ENCODE measurements around the gene CMTM3.
"Not testable (repeated sequence)": the region's sequence is repeated elsewhere in the genome, so short reads cannot be mapped to it uniquely, and the experiment has no call there.

Gene CMTM3, protein sequence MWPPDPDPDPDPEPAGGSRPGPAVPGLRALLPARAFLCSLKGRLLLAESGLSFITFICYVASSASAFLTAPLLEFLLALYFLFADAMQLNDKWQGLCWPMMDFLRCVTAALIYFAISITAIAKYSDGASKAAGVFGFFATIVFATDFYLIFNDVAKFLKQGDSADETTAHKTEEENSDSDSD

DNA sequence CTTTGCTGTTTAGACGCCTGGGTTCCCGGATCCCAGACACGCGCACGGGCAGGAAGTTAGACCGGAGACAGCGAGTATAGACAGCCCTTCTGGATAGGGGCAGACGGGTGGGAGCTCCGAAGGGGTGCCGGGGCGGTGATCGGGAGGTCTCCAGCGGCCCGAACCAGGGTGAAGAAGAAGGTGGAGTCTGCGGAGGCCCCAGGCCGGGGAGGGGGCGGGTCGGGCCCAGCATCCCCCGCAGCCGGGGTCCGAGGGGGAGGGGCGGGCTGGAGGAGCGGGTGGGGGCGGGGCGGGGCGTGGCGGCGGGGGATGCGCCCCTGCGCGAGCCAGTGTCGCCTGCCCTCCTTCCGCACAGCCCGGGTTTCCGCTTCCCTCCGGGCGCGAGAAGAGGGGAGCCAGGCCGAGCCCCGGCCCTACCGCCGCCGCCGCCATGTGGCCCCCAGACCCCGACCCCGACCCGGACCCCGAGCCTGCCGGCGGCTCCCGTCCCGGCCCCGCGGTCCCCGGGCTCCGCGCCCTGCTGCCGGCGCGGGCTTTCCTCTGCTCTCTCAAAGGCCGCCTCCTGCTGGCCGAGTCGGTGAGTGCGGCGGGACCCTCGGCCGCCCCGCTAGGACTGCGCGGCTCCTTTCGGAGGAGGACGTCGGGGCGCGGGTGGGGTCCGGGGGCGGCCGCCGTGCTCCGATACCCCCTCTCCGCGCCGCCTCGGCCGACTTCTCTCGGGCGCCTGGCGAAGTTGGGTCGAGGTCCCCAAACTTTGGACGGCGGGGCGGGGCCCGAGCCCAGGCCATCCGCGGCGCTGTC lies at the start of gene CMTM3:
TSS of gene CMTM3 (plus strand) at position 329 of the 801 bp plus-strand sequence. CDS start at position 431, 102 bp downstream.
- DNase-seq (ENCODE audit: low read depth): peak; percentile 36

DNA sequence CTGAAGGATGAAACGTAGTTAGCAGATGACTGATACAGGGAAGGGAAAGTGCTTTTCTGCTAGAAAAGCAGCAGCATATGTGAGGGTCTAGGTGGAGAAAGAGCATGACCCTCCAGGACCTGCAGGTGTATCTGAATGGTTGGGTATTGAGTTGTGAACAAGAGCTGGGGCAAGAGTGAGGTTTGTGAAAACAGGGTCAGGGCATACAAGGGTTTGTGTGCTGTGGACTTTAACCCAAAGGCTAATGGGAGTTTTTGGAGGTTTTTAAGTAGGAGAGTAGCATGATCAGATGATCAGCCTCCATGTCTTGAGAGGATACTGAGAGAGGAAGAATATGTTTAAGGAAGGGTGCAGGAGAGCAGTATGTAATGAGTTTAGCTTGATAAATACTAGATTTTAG lies 44.4 kb upstream of the CMTM3 start:
- DNase-seq (ENCODE audit: low read depth): no peak

DNA sequence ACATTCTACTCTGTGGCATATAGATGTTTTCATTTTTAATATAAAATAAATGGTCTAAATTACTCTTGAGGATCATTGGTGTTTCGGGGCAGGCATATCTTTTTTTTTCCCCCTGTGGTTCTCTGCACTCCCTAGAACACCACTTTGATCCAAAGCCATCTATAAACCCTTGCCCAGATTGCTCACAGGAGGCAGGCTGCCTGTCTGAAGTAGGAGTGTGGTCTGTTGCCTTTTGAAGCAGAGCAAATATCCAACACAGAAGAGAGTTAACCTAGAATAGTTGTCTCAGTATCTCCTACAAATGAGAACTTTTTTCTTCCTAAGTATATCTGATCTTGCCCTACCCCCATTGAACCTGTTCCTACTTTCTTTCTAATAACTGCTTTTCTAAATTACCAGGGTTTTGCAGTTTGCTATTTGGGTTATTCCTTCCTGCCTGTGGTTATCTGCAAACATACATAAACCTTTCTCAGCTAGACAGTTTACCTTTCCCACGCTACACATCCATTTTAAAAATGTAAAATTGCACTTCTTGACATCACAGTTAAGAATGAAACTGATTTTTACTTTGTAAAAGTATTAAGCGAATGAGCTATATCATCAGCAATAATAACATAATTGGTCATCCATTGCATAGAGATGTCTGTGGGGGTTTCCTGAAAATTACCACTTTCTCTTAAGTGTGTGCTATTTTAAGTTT lies 43.0 kb upstream of the CMTM3 start:
- no peak for DNase-seq (ENCODE audit: low read depth)

DNA sequence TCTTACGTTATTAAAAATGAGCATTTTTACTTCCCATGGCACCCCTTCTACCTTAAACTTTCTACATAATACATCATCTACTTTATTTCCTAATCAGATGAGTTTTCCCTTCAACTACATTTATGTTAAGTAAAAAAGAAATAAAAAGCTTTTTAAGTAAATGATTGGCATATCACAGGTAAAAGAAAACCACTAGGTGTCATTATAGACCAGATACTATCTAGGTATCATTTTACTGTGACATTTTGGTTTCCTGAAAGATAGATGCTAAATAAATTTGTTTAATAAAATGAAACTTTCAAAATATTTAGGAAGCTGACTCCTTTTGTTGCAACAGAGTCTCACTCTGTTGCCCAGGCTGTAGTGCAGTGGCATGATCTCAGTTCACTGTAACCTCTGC lies 42.1 kb upstream of the CMTM3 start:
- no peak for DNase-seq (ENCODE audit: low read depth)

DNA sequence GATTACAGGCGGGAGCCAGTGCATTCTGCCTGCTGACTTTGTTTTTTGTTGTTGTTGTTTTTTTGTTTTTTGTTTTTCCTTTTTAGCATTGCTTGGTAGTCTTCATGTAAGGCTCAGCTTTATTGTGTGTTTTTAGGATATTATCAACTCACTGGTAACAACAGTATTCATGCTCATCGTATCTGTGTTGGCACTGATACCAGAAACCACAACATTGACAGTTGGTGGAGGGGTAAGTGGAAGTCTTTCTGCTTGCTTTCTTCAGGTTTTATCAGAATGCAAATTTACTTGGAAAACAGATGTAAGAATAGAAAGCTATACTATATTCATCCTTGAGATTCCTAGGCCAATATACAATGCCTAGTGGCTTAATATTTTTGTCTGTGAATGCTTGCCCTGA lies 41.5 kb upstream of the CMTM3 start:
- no peak for DNase-seq (ENCODE audit: low read depth)

DNA sequence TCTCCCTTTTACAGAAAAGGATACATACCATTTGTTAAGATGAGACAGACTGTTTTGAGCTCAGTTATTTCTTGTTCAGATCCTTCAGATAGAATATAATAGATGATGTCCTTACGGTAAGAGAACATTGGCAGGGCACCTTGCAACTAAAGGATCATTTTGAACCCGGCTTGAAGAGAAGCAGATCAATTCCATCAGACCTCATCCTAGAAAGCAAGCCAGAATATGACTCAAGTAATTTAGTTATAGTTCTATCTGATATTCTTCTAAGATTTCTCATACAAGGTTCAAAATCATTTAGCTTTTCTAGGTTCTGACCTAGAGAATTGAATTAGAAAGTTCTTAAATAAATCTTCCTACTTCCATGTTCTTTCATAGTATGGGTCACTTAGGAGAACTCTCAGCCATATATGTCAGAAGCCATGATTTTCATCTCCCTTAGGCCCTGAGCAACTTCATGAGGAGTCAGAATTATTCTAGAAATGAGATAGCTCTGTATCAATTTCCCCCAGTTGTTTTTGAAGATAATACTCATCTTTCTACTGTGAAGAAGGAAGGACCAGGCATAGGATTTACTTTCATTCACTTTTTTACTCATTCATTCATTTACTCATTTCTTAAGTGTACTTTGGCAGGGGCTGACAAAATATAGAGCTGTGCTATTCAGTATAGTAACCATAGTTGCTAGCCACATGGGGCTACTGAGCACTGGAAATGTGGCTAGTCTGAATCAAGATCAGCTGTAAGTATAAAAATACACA lies 40.8 kb upstream of the CMTM3 start:
- DNase-seq (ENCODE audit: low read depth): no peak

DNA sequence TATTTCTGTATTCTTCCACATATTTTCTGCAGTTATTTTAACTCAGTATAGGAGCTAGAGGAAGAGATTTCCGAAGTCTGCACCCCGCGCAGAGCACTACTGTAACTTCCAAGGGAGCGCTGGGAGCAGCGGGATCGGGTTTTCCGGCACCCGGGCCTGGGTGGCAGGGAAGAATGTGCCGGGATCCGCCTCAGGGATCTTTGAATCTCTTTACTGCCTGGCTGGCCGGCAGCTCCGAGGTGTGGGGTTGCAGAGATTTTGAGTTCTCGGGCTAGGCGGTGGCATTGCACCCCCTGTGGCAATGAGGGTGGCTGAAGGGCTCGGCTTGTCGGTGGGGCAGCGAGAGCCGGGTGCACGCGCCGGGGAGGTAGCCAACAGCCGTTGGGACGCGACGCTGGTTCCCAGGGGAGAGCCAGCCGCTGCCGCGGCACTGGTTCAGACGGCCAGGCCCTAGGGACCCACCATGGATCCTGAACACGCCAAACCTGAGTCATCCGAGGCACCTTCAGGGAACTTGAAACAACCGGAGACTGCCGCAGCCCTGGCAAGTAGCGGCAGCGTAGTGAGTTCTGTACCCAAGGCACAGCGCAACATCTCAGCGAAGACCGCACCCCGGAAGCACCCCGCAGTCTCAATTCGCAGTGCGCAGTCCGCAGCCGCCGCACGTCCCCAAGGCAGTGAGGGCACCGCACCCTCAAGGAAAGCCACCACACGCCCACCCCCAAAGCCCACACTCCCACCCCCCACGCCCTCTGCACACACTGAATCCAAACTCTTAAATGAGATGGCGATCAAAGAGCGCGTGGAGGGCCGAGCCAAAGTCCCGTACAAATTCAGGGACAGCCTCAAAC lies 38.2 kb upstream of the CMTM3 start, which contains the start of gene CMTM1:
TSS of gene CMTM1 (plus strand) at position 389 of the 851 bp plus-strand sequence. CDS start at position 464, 75 bp downstream.
- no peak for DNase-seq (ENCODE audit: low read depth)

DNA sequence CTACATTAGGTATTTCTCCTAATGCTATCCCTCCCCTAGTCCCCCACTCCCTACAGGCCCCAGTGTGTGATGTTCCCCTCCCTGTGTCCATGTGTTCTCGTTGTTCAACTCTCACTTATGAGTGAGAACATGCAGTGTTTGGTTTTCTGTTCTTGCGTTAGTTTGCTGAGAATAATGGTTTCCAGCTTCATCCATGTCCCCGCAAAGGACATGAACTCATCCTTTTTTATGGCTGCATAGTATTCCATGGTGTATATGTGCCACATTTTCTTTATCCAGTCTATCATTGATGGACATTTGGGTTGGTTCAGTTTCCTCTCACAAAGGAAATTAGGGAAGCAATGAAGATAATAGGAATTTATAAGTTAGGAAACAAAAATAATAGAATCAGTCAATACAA lies 37.2 kb upstream of the CMTM3 start:
- not testable (repeated sequence) for DNase-seq (ENCODE audit: low read depth)

DNA sequence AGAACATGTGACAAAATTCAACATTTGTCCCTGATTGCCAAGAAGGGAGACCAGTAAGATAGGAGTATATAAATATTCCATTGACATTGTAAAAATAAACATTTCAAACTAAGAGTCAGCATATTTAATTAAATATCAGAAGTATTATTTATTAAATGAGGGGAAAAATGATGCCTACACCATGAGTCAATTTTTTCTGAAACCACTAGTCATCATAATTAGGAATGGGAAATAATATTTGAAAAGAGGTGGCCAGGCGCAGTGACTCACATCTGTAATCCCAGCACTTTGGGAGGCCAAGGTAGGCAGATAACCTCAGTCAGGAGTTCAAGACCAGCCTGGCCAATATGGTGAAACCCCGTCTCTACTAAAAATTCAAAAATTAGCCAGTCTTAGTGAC lies 36.1 kb upstream of the CMTM3 start:
- no peak for DNase-seq (ENCODE audit: low read depth)

DNA sequence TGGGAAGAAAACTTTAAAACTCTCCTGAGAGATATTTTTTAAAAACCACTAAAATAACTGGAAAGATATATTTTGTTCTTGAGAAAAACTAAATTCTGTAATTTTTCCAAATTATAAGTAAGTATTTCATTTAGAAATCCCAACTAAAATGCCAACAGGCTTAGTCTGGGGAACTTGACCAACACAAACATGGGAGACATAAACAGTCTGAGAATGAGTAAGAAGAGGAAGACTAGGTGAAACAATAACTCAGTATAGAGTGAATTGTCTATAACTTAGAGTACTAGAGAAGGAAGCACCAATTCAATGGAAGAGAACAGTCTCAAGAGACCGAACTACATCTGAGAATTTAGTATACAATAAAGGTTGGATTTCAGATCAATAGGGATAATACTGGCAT lies 35.4 kb upstream of the CMTM3 start:
- DNase-seq (ENCODE audit: low read depth): peak; percentile 57

DNA sequence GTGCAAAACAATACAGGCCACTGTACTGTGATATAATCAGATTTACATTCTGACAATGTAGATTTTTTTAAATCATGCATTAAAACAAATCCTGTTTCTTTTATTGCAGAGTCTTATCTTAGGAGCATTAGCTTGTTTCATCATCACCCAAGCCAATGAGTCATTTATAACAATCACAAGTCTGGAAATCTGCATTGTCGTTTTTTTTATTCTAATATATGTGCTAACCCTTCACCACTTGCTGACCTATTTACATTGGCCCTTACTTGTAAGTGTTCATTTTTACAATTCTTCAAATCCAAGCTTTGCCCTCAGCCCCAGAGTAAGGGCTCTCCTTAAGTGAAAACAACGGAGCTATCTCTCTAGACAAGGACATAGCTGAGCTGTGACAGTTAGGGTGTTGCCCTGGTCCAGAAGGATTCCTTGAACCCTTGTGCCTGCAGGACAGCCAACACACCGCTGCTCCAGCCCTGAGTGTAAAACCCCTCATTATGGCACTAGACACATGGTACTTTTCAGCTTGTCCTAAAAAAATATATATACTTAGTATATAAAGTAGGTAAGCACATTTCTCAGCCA lies 34.6 kb upstream of the CMTM3 start:
- peak; percentile 16 for DNase-seq (ENCODE audit: low read depth)

DNA sequence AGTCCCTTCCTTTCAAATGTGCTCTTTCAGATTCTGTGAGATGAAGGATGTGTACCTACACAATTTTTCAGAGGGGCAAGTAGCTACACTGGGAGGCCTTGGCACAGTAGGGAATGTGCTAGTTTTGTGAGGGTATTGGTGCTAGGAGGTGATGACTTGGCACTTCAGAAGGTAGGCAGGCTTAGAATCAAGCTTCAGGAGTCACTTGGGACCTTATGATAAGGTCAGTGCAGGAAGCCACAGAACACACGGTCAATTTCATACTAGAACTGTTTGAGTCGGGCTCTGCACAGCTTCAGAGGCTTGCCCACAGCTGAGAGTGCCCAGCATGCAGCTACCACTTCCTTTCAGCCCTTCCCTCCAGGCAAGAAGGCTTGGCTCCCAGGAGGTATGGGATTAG lies 32.1 kb upstream of the CMTM3 start:
- DNase-seq (ENCODE audit: low read depth): no peak

DNA sequence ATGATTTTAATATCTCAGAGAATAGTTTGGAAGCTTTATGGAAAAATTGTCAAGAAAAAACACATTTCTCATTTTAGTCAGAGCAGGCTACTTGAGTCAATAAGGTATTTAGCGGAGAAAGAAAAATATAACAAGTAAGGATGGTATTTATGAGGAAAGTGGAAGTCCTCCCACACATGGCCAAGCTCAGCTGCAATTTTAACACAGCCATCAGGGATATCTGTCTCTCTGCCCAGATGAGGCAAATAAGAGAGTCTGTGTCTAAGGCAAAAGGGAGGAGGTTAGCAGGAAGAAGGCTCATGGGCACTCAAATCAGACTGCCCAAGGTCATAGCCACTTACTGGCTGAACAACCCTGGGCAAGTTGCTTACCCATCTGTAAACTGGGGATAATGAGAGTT lies 30.4 kb upstream of the CMTM3 start:
- no peak for DNase-seq (ENCODE audit: low read depth)

DNA sequence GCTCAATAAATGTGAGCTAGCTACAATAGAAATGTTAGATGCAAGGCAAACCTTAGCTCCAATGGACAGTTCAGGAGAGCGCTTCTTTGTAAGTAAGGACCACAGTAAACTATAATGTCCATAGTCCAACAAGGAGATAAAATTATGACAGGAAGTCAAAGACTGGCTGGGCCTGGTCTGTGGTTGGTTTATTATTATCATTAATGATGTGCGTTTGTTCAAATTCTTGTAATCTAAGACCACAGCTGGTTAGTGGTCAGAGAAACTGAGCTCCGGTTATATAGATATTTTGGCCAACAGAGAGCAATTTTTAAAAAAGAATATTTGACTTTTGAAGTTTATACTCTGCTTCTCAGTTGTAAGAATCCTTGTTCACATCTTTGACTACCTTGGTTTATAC lies 30.0 kb upstream of the CMTM3 start:
- no peak for DNase-seq (ENCODE audit: low read depth)

DNA sequence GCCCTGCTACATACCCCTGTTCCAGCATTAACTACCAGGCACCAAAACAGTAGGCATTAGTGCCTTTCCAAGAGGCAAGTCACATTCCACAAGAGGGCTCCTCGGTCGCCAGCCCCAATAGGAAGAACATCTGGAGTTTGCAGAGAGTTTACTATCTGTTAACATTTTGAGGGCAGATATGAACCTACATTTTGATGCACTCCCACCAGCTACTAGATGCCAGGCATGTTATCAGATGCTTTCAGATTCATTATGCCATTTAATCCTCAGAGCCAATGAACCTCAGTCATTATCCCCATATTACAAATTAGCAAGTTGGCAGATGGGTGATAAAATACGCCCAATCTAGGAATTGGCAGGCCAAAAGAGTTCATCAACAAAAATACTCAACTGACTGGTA lies 29.4 kb upstream of the CMTM3 start:
- no peak for DNase-seq (ENCODE audit: low read depth)

DNA sequence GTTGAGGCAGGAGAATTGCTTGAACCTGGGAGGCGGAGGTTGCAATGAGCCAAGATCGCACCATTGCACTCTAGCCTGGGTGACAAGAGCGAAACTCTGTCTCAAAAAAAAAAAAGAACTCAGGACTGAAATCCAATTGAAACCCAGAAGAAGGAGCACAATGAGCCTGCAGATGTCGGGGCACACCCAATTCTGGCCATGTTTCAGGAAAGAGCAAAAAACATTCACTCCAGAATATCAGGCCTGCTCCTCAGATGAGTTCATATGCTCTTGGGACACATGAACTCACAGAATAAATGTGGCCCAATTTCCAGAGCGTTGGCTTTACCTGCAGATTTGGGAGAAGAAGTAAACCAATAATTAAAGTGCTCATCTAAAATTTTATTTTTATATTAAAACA lies 28.2 kb upstream of the CMTM3 start:
- DNase-seq (ENCODE audit: low read depth): no peak

DNA sequence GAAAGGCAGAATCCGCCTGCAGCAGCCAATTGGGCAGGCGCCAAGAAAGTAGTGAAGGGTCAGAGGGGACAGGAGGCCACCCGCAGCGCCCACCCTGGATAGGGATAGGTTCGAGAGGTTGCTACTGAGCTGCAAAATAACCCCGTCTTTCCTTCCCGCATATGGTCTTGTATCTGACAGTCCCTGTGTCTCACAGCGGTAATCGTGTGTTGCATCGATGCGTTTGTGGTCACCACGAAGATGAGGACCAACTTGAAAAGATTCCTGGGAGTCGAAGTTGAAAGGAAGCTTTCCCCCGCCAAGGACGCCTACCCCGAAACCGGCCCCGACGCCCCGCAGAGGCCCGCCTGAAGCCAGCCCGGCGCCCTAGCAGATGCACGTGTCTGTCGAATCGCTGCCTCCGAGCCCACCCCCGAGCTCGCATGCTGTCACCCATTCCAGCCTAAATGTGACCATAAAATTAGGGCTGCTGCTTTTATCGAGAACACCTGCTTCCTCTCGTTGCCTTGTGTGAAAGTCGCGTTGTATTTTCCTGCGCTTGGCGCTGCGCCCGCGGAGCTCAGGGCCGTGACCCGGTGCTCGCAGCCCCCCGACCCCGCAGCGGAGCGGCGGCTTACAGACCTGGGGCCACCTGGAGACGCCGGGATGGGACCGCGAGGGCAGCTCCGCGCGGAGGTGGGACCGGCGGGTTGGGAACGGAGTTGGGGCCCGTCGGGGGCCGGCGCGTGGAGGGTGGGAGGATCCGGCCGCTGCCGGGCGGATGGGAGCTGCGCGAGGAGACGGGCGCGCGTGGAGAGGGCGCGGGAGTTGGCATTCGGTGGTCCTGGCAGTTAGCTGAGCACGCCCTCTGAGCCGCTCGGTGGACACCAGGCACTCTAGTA lies 25.6 kb upstream of the CMTM3 start, which contains the start of gene CMTM2:
TSS of gene CMTM2 (plus strand) at position 813 of the 881 bp plus-strand sequence. CDS start 145 bp downstream, outside the sequence.
- DNase-seq (ENCODE audit: low read depth): no peak

DNA sequence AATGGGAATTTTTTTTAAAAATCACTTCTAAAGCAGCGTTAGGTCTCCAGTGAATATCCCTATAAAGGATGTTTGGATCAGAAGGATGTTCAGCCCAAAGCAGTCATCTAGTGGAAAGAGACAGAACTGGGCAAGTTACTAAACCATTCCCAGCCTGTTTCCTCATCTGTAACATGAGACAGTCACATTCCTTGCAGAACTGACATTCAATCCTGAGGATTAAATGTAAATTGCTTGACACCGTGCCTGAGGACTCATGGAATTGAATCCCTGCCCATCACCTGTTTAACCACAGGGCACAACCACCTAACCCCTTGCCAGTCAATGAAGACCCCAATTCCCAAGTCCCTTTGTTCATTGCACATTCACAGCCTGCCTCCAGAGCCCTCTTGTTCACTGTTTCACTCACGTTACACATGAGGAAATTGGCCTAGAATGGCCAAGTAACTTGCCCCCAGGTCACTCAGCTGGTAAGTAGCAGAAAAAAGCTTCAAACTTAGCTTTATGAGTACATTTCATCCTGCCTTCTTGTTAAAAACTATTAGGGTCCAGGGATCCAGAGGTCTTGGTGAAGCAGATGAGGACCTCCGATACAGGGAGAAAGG lies 23.8 kb upstream of the CMTM3 start:
- DNase-seq (ENCODE audit: low read depth): peak; percentile 81

DNA sequence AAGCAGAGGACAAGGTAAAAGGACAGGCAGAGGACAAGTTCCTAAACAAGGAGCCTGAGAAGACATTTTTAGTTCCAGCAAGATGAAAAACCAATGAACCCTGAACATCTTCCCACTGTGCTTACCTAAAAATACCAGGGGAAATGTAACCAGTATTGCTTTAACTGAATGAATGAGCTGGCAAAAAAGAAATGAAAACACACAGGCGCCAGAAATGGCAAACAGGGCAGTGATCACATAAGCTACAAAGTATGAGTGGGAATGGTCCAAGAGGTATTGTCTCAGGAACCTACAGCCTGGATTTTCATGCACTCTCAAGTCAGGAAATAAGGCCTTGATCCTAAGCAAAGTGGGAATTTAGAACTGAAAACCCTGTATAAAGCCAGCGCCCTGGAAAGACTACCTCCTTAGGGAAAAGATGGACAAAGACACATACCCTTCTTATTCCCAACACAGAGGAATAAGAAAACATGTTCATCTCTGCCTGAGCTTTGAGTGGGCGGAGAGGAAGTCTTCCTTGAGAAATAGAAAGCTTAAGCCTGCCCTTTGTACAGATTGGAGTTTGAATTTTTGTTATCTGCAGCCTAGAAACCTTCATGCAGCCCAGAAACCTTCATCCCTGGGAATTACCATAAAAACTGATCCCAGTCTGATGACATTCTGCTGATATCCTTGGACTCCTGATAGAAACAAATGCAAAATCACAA lies 23.1 kb upstream of the CMTM3 start:
- no peak for DNase-seq (ENCODE audit: low read depth)

Data from fibroblast of gingiva (primary cell).